IMR-90 (cell line): ENCODE data around the gene IFRD1. TPM values are rescaled to one million over a fixed set of nuclear protein-coding genes. Genes with fewer than 3 reads are reported as not detected.
A peak's percentile ranks its signal among the peaks of the same experiment; 100 is the strongest.

Experiments
- ATAC-seq: fragments of 200-7000 bp; cut with Tn5 transposase; 2 replicates; pipeline ENCODE4 v1.9.1; 2020; ENCODE audit warnings: low read depth, mild to moderate bottlenecking, moderate library complexity
- BruUV-seq: library from RNA; stranded (reverse); fragments of 400-500 nt; replicated peaks from 2 replicates; lab custom pipeline; 2021; lab: Mats Ljungman, UMichigan
- CTCF ChIA-PET: fragments of 300-600 bp; formaldehyde crosslinking; extraction: SDS; loops from one replicate; lab custom pipeline; 2021; ENCODE audit warnings: antibody characterized with exemption; lab: Yijun Ruan, JAX
- POLR2A ChIA-PET: fragments of 300-600 bp; sonication (Branson Sonifier 250); formaldehyde crosslinking; loops from one replicate; lab custom pipeline; 2022; ENCODE audit warnings: antibody characterized with exemption; ENCODE audit not compliant: unreplicated experiment; lab: Charles Lee
- DNase-seq: peaks from one replicate; pipeline ENCODE4 v3.0.0; 2013
- H2AFZ ChIP-seq: replicated peaks from 2 replicates; pipeline ENCODE3; 2013; ENCODE audit warnings: low read length, mild to moderate bottlenecking; ENCODE audit not compliant: poor library complexity
- H2AK5ac ChIP-seq: 2 replicates; pipeline ENCODE4 v1.6.1; 2013; ENCODE audit warnings: low read depth, low read length, inconsistent platforms
- H2AK9ac ChIP-seq: replicated peaks from 2 replicates; pipeline ENCODE3; 2013; ENCODE audit warnings: mild to moderate bottlenecking, low read depth, low read length, moderate library complexity; ENCODE audit not compliant: poor library complexity
- H2BK120ac ChIP-seq: 2 replicates; pipeline ENCODE4 v1.6.1; 2013; ENCODE audit warnings: low read depth, low read length, inconsistent platforms
- H2BK15ac ChIP-seq: 3 replicates; pipeline ENCODE4 v1.6.1; 2013; ENCODE audit warnings: low read depth, low read length, inconsistent platforms
- H2BK20ac ChIP-seq: 2 replicates; pipeline ENCODE4 v1.6.1; 2013; ENCODE audit warnings: low read depth, mild to moderate bottlenecking, inconsistent platforms, low read length, moderate library complexity
- H2BK5ac ChIP-seq: 2 replicates; pipeline ENCODE4 v1.6.1; 2013; ENCODE audit warnings: mild to moderate bottlenecking, low read depth, low read length, inconsistent platforms; ENCODE audit not compliant: poor library complexity, severe bottlenecking
- H3K14ac ChIP-seq: replicated peaks from 2 replicates; pipeline ENCODE4 v1.6.1; 2013; ENCODE audit warnings: low read depth, low read length, inconsistent platforms
- H3K18ac ChIP-seq: 2 replicates; pipeline ENCODE4 v1.6.1; 2013; ENCODE audit warnings: low read depth, low read length, control low read depth
- H3K23ac ChIP-seq: 2 replicates; pipeline ENCODE4 v1.6.1; 2013; ENCODE audit warnings: low read depth, low read length, inconsistent platforms
- H3K27ac ChIP-seq: 2 replicates; pipeline ENCODE4 v1.5.1; 2013; ENCODE audit warnings: mild to moderate bottlenecking, control low read depth, low read length; ENCODE audit not compliant: insufficient read depth
- H3K27me3 ChIP-seq: 2 replicates; pipeline ENCODE4 v1.6.1; 2013; ENCODE audit warnings: low read length; ENCODE audit not compliant: control insufficient read depth, insufficient read depth
- H3K36me3 ChIP-seq: 2 replicates; pipeline ENCODE4 v1.6.1; 2013; ENCODE audit warnings: low read length, mixed read lengths; ENCODE audit not compliant: control insufficient read depth, insufficient read depth
- H3K4ac ChIP-seq: 2 replicates; pipeline ENCODE4 v1.6.1; 2013; ENCODE audit warnings: low read depth, low read length, inconsistent platforms
- H3K4me1 ChIP-seq: 2 replicates; pipeline ENCODE4 v1.6.1; 2013; ENCODE audit warnings: low read length, mixed read lengths; ENCODE audit not compliant: control insufficient read depth, insufficient read depth
- H3K4me2 ChIP-seq: 2 replicates; pipeline ENCODE4 v1.6.1; 2013; ENCODE audit warnings: low read depth, mild to moderate bottlenecking, control low read depth, low read length, moderate library complexity
- H3K4me3 ChIP-seq: 2 replicates; pipeline ENCODE4 v1.5.1; 2013; ENCODE audit warnings: low read depth, mild to moderate bottlenecking, control low read depth, low read length, moderate library complexity; ENCODE audit not compliant: insufficient read depth
- H3K56ac ChIP-seq: 2 replicates; pipeline ENCODE4 v1.6.1; 2013; ENCODE audit warnings: low read length, inconsistent platforms; ENCODE audit not compliant: insufficient read depth; ENCODE audit errors: extremely low read depth
- H3K79me1 ChIP-seq, 2 experiments: 2 replicates each; pipeline ENCODE4 v1.6.1; 2013; ENCODE audit warnings: low read length in 2 of 2, inconsistent platforms in 1 of 2, low read depth in 1 of 2
- H3K9ac ChIP-seq: 2 replicates; pipeline ENCODE4 v1.6.1; 2013; ENCODE audit warnings: low read depth, low read length, control low read depth
- H3K9me1 ChIP-seq: 2 replicates; pipeline ENCODE4 v1.6.1; 2013; ENCODE audit warnings: low read length, inconsistent platforms; ENCODE audit not compliant: insufficient read depth
- H3K9me3 ChIP-seq: 2 replicates; pipeline ENCODE4 v1.6.1; 2013; ENCODE audit warnings: low read length; ENCODE audit not compliant: control insufficient read depth, insufficient read depth
- H4K20me1 ChIP-seq: 2 replicates; pipeline ENCODE4 v1.6.1; 2013; ENCODE audit warnings: low read length, inconsistent platforms; ENCODE audit not compliant: insufficient read depth
- H4K5ac ChIP-seq: 2 replicates; pipeline ENCODE4 v1.6.1; 2013; ENCODE audit warnings: mild to moderate bottlenecking, low read depth, low read length, control low read depth
- H4K8ac ChIP-seq, 2 experiments: 2 replicates each; pipeline ENCODE4 v1.6.1; 2013; ENCODE audit warnings: low read depth in 2 of 2, low read length in 2 of 2, control low read depth in 1 of 2, inconsistent platforms in 1 of 2
- H4K91ac ChIP-seq: 2 replicates; pipeline ENCODE4 v1.6.1; 2013; ENCODE audit warnings: low read depth, low read length, inconsistent platforms; ENCODE audit not compliant: insufficient read depth
- FOS ChIP-seq: fragments of 150-350 bp; IDR thresholded peaks from 2 replicates; pipeline ENCODE4 v1.6.1; 2016; ENCODE audit warnings: low read depth, low read length
- MAFK ChIP-seq: IDR thresholded peaks from 2 replicates; pipeline ENCODE4 v1.6.1; 2012; ENCODE audit warnings: low read depth, low read length, improper control_type of control experiment
- MAZ ChIP-seq: IDR thresholded peaks from 2 replicates; pipeline ENCODE4 v1.6.1; 2012; ENCODE audit warnings: low read depth, mild to moderate bottlenecking, low read length, improper control_type of control experiment, moderate library complexity, borderline replicate concordance
- NFE2L2 ChIP-seq: fragments of 150-350 bp; IDR thresholded peaks from 2 replicates; pipeline ENCODE4 v1.6.1; 2016; ENCODE audit warnings: low read depth, mild to moderate bottlenecking, low read length
- SMC3 ChIP-seq: fragments of 150-350 bp; IDR thresholded peaks from 2 replicates; pipeline ENCODE4 v1.6.1; 2016; ENCODE audit warnings: low read depth, mild to moderate bottlenecking, antibody characterized with exemption, low read length, moderate library complexity
- WGBS, 2 experiments: methylation state at CpG; one replicate each; pipeline versions ENCODE4 v1.1.5 to v1.1.7; 2013; ENCODE audit warnings: missing lambda C conversion rate in 2 of 2; ENCODE audit not compliant: insufficient read length in 1 of 2; ENCODE audit errors: extremely low coverage in 2 of 2; 5-methylcytosine and 5-hydroxymethylcytosine counted together
- dilution Hi-C: fragments of 300-500 bp; cut with HindIII; formaldehyde crosslinking; loops from one replicate; pipeline ENCODE4 v1.14.3; 2018; ENCODE audit warnings: low sequenced_read_pairs; ENCODE audit not compliant: unreplicated experiment
- in situ Hi-C: fragments of 300-500 bp; cut with MboI; formaldehyde crosslinking; loops from 3 replicates; pipeline ENCODE4 v1.14.3; 2019; ENCODE audit warnings: low sequenced_read_pairs, inconsistent platforms, mixed read lengths
- intact Hi-C: fragments of 100-400 bp; cut with micrococcal nuclease; formaldehyde crosslinking; loops from 2 replicates; pipeline ENCODE4 v1.10.0; 2022
- polyA plus RNA-seq, 3 experiments: library from polyadenylated mRNA; depleted of rRNA; stranded (reverse); fragments of >200 nt; gene quantifications; 2 replicates each; pipeline ENCODE4 v1.2.3, GENCODE V29; 2012; ENCODE audit warnings: low replicate concordance in 1 of 3
- total RNA-seq: library from RNA; depleted of rRNA; stranded (reverse); fragments of >200 nt; gene quantifications from 2 replicates; pipeline ENCODE4 v1.2.3, GENCODE V29; 2012

The IFRD1 gene
- total and polyA plus RNA-seq, 2 of the 4 experiments (the other 2 are of a cell fraction), result 18.3 to 25.3 TPM

DNA sequence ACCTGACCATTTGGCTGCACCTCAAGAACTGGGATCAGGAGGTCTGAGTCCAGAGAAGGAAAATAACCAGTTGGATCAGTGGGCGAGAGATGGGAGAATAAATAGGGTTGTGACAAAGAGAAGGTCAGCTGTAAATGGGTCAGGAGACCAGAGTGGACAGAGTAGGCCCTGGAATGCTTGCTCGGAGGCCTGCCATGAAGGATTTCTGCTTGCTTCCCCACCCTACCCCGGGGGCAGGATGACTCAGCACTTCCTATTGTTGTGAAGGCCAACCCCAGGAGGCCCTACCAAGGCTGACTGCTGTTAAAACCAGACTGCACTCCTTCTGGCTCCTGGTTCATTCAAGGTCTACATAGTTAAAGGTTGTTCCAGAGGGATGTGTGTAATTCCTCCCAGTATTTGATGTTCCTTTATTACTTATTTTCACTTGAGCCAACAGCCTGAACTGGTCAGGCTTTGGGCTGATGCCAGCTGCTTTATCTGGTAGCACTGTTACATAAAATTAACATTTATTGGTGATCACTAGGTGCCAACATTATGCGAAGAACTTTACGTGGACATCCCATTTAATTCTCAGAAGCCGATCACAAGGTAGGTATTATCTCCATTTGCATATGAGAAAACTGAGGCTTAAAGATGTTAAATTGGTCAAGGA is 27.3 kb upstream of the IFRD1 start:
- peak overlapping the region; percentile 79 for H3K4ac ChIP-seq

More for the DNA sequence above, 27.3 kb upstream of the IFRD1 start:
- Histone ChIP-seq H3K4me1 (peaks cover 8% of the 10 kb centered on the region), H2BK5ac (peak overlapping the region; percentile 85), H3K27ac (peak overlapping the region; percentile 6; the same call in 1 of the 2 replicates), H3K36me3 (no peaks in the 10 kb centered on the region), H4K8ac (peak overlapping the region; percentile 28 to 73), H4K20me1 (no peaks in the 10 kb centered on the region), H3K14ac (peak overlapping the region; percentile 58), H3K23ac (peak overlapping the region; percentile 63; the same call in 1 of the 2 replicates), H4K91ac (peak overlapping the region; percentile 54), H3K4me2 (peak overlapping the region; percentile 63; the same call in 1 of the 2 replicates), H2AK5ac (no peak overlapping the region), H2AFZ (peak overlapping the region; percentile 87), H2BK20ac (peak overlapping the region; percentile 72), H3K27me3 (no peaks in the 10 kb centered on the region), H3K56ac (peak overlapping the region; percentile 25), H4K5ac (peak overlapping the region; percentile 89), H2AK9ac (peak overlapping the region; percentile 31), H3K18ac (peak overlapping the region; percentile 83), H2BK15ac (peak overlapping the region; percentile 80; the same call in 2 of the 3 replicates), H3K9ac (no peak overlapping the region), H2BK120ac (peak overlapping the region; percentile 85), H3K9me3 (no peaks in the 10 kb centered on the region), H3K79me1 (no peaks in the 10 kb centered on the region), H3K9me1 (peaks cover 15% of the 10 kb centered on the region), H3K4me3 (no peak overlapping the region)
- intact Hi-C loops (no loop called here), in situ Hi-C loops (no loop called here), dilution Hi-C loops (no loop called here)
- peak; percentile 88 for ATAC-seq
- BruUV-seq, result no TSS peak
- DNase-seq, result peak; percentile 81
- ChIA-PET CTCF (interaction anchor here (1.0 kb wide), 1 partner anchor 216 kb away, joined by 4 read pairs; the partner anchor contains the start of gene ZNF277), POLR2A (no interaction called here)
- no CpG with 5 or more reads among the region's 6 CpGs for WGBS, 2 experiments
- TF ChIP-seq NFE2L2, result peak; percentile 99
- peak; percentile 88 for TF ChIP-seq MAFK
- TF ChIP-seq SMC3, result no peak
- peak; percentile 34; the same call in 1 of the 2 replicates for TF ChIP-seq MAZ
- 0 out of 2 replicates have a peak, but pooled peaks have one; percentile 18 for TF ChIP-seq FOS
